ENCODE measurements around the gene ACTN1. TPM values are rescaled to one million over a fixed set of nuclear protein-coding genes. Genes with fewer than 3 reads are reported as not detected.

Gene ACTN1
- total RNA-seq, 4 donors from 2014 or later = 48.1 to 90.4 (median 64.8) TPM

GRCh38 chr14:68905107-68905895 lies 73.8 kb downstream of the ACTN1 start:
- intact Hi-C loops (cut with DNase I) = no loop called here

GRCh38 chr14:68902357-68902756 lies 76.7 kb downstream of the ACTN1 start:
- Histone ChIP-seq H3K27me3 (no peaks in the 10 kb centered on the region), H3K27ac (no peak overlapping the region), H3K36me3 (peaks cover 0 to 23% of the 10 kb centered on the region in 2 donors), H3K4me3 (replicated peaks in 1 of 3) (no peak overlapping the region), H3K4me1 (no peaks in the 10 kb centered on the region), H3K9me3 (no peaks in the 10 kb centered on the region)
- intact Hi-C loops (cut with DNase I) = no loop called here
- TF ChIP-seq CTCF (IDR thresholded peaks at IDR 0.05) (no peak), POLR2A (IDR thresholded peaks at IDR 0.05) (no peak)
- 96% methylated on average over 14 of the region's 14 CpGs for WGBS, 2 donors
- no peak for DNase-seq

More at GRCh38 chr14:68905107-68905895, 73.8 kb downstream of the ACTN1 start:
- Histone ChIP-seq H3K4me3 (replicated peaks in 1 of 3) (no peak overlapping the region), H3K4me1 (no peaks in the 10 kb centered on the region), H3K27ac (no peak overlapping the region), H3K9me3 (no peaks in the 10 kb centered on the region), H3K36me3 (peaks cover 8 to 19% of the 10 kb centered on the region in 2 donors), H3K27me3 (no peaks in the 10 kb centered on the region)
- 91% methylated on average over 16 of the region's 16 CpGs for WGBS, 2 donors
- DNase-seq = no peak
- TF ChIP-seq CTCF (IDR thresholded peaks at IDR 0.05) (no peak), POLR2A (IDR thresholded peaks at IDR 0.05) (no peak)

- Histone ChIP-seq H3K36me3 (peaks cover 2 to 19% of the 10 kb centered on the region in 2 donors), H3K4me1 (no peaks in the 10 kb centered on the region), H3K27me3 (no peaks in the 10 kb centered on the region), H3K4me3 (replicated peaks in 1 of 3) (no peak overlapping the region), H3K27ac (no peak overlapping the region), H3K9me3 (no peaks in the 10 kb centered on the region)
- 97 to 98% methylated on average over 1 of the region's 1 CpG for WGBS, 2 donors
- TF ChIP-seq POLR2A (IDR thresholded peaks at IDR 0.05) = no peak
- TF ChIP-seq CTCF (IDR thresholded peaks at IDR 0.05) = no peak
- intact Hi-C loops (cut with DNase I) = no loop called here
- no peak for DNase-seq
These were observed 80.0 kb downstream of the ACTN1 start for GRCh38 chr14:68899033-68899603.

- Histone ChIP-seq H3K4me3 (replicated peaks in 1 of 3) (no peak overlapping the region), H3K4me1 (no peaks in the 10 kb centered on the region), H3K27me3 (no peaks in the 10 kb centered on the region), H3K36me3 (peaks cover 9 to 17% of the 10 kb centered on the region in 2 donors), H3K27ac (no peak overlapping the region), H3K9me3 (no peaks in the 10 kb centered on the region)
- intact Hi-C loops (cut with DNase I) = no loop called here
- WGBS, 2 donors = 87 to 92% methylated on average over 13 of the region's 13 CpGs
- DNase-seq = no peak
- TF ChIP-seq POLR2A (IDR thresholded peaks at IDR 0.05) (no peak), CTCF (IDR thresholded peaks at IDR 0.05) (no peak)
These were observed 80.7 kb downstream of the ACTN1 start for GRCh38 chr14:68898248-68899032.
